Spleen (tissue), 7 donors: Measurements from ENCODE around the gene ELAVL2.

Source experiments
- POLR2A ChIP-seq, 3 donors: fragments of 450-650 bp; IDR thresholded peaks; one replicate each; pipeline ENCODE4 v1.5.1; 2017; ENCODE audit warnings: antibody characterized with exemption in 3 of 3, mild to moderate bottlenecking in 1 of 3
- POLR2AphosphoS5 ChIP-seq, 3 donors: sonication (generic); formaldehyde crosslinking; IDR thresholded peaks; one replicate each; pipeline ENCODE4 v1.5.1; 2017; ENCODE audit warnings: antibody characterized with exemption in 3 of 3
- TF ChIP-seq, protein P1 (sequence below), 11 experiments: fragments of 200-600 bp in 7 of 11; fragments of 450-650 bp in 4 of 11; sonication (generic) in 4 of 11; IDR thresholded peaks in 8 of 11; conservative IDR thresholded peaks in 3 of 11; 1 replicate in 7 of 11; 2 replicates in 4 of 11; pipeline versions ENCODE4 v1.4.0 to v1.8.0; 2016 to 2021; ENCODE audit warnings: antibody characterized with exemption in 11 of 11, inconsistent platforms in 4 of 11, mild to moderate bottlenecking in 1 of 11
- donor health status: DM: no; HTN: no; CAD: no; lungs with moderate emphysema.
- donor health status: DM: no; HTN: no; CAD: no.
- donor health status: DM: no; HTN: no; CAD: no.

- TF ChIP-seq POLR2A (IDR thresholded peaks at IDR 0.05) (no peak), POLR2AphosphoS5 (IDR thresholded peaks at IDR 0.05) (no peak)
- TF ChIP-seq, protein P1, sequence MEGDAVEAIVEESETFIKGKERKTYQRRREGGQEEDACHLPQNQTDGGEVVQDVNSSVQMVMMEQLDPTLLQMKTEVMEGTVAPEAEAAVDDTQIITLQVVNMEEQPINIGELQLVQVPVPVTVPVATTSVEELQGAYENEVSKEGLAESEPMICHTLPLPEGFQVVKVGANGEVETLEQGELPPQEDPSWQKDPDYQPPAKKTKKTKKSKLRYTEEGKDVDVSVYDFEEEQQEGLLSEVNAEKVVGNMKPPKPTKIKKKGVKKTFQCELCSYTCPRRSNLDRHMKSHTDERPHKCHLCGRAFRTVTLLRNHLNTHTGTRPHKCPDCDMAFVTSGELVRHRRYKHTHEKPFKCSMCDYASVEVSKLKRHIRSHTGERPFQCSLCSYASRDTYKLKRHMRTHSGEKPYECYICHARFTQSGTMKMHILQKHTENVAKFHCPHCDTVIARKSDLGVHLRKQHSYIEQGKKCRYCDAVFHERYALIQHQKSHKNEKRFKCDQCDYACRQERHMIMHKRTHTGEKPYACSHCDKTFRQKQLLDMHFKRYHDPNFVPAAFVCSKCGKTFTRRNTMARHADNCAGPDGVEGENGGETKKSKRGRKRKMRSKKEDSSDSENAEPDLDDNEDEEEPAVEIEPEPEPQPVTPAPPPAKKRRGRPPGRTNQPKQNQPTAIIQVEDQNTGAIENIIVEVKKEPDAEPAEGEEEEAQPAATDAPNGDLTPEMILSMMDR (IDR thresholded peaks at IDR 0.05 in 8 of 11, conservative IDR thresholded peaks at IDR 0.05 in 3 of 11): no peak
These were observed 26.5 kb downstream of the ELAVL2 start for GRCh38 chr9:23799521-23799920.
